Activated CD4-positive, alpha-beta T cell treated with anti-CD3 and anti-CD28 coated beads, Interleukin-2, amount 10 ng/mL, durations not matched to agents 7 days and 5 days (primary cell): Measurements from ENCODE around the gene SGK1. TPM values are rescaled to one million over a fixed set of nuclear protein-coding genes. Genes with fewer than 3 reads are reported as not detected.

Experiments
- CTCF ChIA-PET: fragments of 350-600 bp; sonication (Branson Sonifier 250); formaldehyde crosslinking; loops from one replicate; lab custom pipeline; 2021; ENCODE audit warnings: antibody characterized with exemption; lab: Charles Lee
- POLR2A ChIA-PET: fragments of 350-600 bp; sonication (Branson Sonifier 250); formaldehyde crosslinking; loops from one replicate; lab custom pipeline; 2021; ENCODE audit warnings: antibody characterized with exemption; lab: Charles Lee
- DNase-seq: peaks from one replicate; pipeline ENCODE4 v3.0.0-alpha.2; 2020
- H3K27ac Mint-ChIP-seq: one replicate; pipeline ENCODE4 v1.8.0; 2021; ENCODE audit warnings: mild to moderate bottlenecking, moderate library complexity, mixed read lengths
- H3K27me3 Mint-ChIP-seq: one replicate; pipeline ENCODE4 v1.8.0; 2021; ENCODE audit warnings: mixed read lengths
- H3K36me3 Mint-ChIP-seq: one replicate; pipeline ENCODE4 v1.8.0; 2021; ENCODE audit warnings: low read depth, mixed read lengths
- H3K4me1 Mint-ChIP-seq: one replicate; pipeline ENCODE4 v1.8.0; 2021; ENCODE audit warnings: mixed read lengths
- H3K4me3 Mint-ChIP-seq: one replicate; pipeline ENCODE4 v1.8.0; 2021; ENCODE audit warnings: mild to moderate bottlenecking, moderate library complexity, mixed read lengths
- H3K9me3 Mint-ChIP-seq: one replicate; pipeline ENCODE4 v1.8.0; 2021; ENCODE audit warnings: mixed read lengths
- total RNA-seq, 2 experiments: library from RNA; stranded (reverse); gene quantifications; one replicate each; pipeline ENCODE4 v1.2.3, GENCODE V29; 2021

The SGK1 gene
- total RNA-seq, 2 experiments from 2014 or later = 12.1 to 12.8 TPM

- Mint-ChIP-seq H3K9me3 (no peaks in the 10 kb centered on the region), H3K27ac (no peak overlapping the region), H3K27me3 (peaks cover 1% of the 10 kb centered on the region), H3K36me3 (peaks cover 10% of the 10 kb centered on the region), H3K4me3 (no peak overlapping the region), H3K4me1 (peaks cover 3% of the 10 kb centered on the region)
- no peak for DNase-seq
- CTCF ChIA-PET = interaction anchor here (0.6 to 1.7 kb wide), 5 partner anchors 8 to 775 kb away, joined by 3 to 7 read pairs (median 4); no protein-coding TSS in a partner anchor
- POLR2A ChIA-PET = no interaction called here
Measured at GRCh38 chr6:134165561-134166201, 152.2 kb downstream of the SGK1 start.

DNA sequence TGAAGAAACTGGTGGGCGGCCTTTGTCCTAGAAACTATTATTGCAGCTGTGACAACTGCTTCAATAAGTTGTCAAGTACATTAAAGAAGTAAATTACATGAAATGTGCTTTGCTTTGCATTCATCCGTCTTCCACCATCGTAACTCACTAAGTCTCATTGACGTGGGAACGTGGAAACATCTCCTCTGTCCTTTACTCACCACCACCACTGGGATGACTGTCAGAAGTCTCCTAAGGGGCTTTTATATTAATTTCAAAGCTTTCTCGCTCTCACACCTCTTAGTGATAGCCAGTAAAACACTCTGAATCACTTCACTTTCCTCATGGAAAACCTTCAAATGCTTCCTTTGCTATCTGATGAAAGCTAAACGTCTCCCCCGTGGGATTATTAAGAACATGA, 153.6 kb downstream of the SGK1 start:
- no peaks in the 10 kb centered on the region for H3K9me3 Mint-ChIP-seq
- H3K27me3 Mint-ChIP-seq = peaks cover 1% of the 10 kb centered on the region
- POLR2A ChIA-PET = no interaction called here
- CTCF ChIA-PET = interaction anchor here (0.7 to 1.4 kb wide), 2 partner anchors 8 to 55 kb away, joined by 3 to 4 read pairs; no protein-coding TSS in a partner anchor
- H3K27ac Mint-ChIP-seq = no peak overlapping the region
- peaks cover 4% of the 10 kb centered on the region for H3K36me3 Mint-ChIP-seq
- H3K4me1 Mint-ChIP-seq = no peaks in the 10 kb centered on the region
- DNase-seq = no peak
- no peak overlapping the region for H3K4me3 Mint-ChIP-seq

GRCh38 chr6:134162932-134163331, 155.0 kb downstream of the SGK1 start:
- H3K27me3 Mint-ChIP-seq = peaks cover 1% of the 10 kb centered on the region
- H3K4me3 Mint-ChIP-seq = no peak overlapping the region
- no peaks in the 10 kb centered on the region for H3K9me3 Mint-ChIP-seq
- CTCF ChIA-PET = no interaction called here
- no peak overlapping the region for H3K27ac Mint-ChIP-seq
- H3K4me1 Mint-ChIP-seq = no peaks in the 10 kb centered on the region
- no peak for DNase-seq
- no peaks in the 10 kb centered on the region for H3K36me3 Mint-ChIP-seq
- POLR2A ChIA-PET = no interaction called here

DNA sequence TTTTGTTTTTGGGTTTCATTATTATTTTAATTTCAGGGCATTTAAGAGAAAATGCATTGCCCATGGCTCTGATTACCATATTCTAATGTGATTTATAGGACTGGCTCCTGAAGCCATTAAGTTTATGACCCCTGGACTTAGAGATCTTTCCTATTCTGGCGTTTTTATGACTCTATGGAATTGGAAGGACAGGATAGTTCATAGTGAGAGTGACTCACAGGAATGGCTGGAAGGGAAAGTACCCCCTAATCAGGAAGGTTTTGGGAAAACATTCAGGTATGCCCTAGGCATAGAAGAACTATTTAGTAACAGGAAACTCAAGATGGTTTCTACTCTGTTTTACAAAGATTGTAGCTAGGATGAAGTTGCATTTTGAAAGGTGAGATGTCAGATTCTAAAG, 156.9 kb downstream of the SGK1 start:
- Mint-ChIP-seq H3K9me3 (no peaks in the 10 kb centered on the region), H3K36me3 (no peaks in the 10 kb centered on the region)

DNA sequence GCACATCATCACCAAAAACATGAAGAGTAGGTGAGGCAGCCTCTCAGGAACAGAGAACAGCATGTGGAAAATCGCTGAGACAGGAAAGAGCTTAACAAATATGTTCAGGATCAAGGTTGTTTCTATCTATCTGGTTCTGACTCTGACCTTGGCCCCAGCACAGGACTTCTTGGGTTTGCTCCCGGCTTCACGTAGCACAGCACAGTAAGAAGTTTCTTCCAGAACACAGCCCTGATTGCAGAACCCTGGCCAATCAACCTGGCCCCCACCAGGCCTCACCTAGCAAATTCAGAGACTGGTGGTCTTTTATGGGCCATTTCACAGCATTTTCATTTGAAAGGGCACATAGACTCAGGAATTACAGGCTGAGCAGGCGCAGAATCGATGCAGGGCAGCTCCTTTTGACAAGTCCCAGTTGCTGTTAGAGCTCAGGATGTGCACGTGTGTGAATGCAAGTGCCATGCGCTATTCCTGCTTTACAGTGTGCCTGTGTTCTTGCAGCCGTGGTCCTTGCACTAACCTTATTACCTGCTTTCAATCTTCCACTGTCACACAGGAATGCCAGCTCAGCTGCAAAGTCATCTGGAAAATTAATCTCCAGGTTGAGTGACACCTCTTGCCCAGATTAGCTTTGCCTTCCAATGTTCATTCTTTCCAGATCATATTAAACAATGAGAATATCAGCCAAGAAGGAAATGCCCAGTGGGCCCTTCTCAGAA, 165.0 kb downstream of the SGK1 start:
- no peaks in the 10 kb centered on the region for H3K36me3 Mint-ChIP-seq
- ChIA-PET POLR2A (no interaction called here), CTCF (interaction anchor here (0.6 to 1.1 kb wide), 2 partner anchors 788 to 816 kb away, joined by 3 read pairs; no protein-coding TSS in a partner anchor)
- no peak overlapping the region for H3K27ac Mint-ChIP-seq
- H3K9me3 Mint-ChIP-seq = no peaks in the 10 kb centered on the region
- no peak overlapping the region for H3K4me3 Mint-ChIP-seq
- peaks cover 2% of the 10 kb centered on the region for H3K27me3 Mint-ChIP-seq
- H3K4me1 Mint-ChIP-seq = no peaks in the 10 kb centered on the region
- no peak for DNase-seq

More for the DNA sequence above, 156.9 kb downstream of the SGK1 start:
- Mint-ChIP-seq H3K4me3 (no peak overlapping the region), H3K27me3 (peaks cover 1% of the 10 kb centered on the region), H3K27ac (no peak overlapping the region), H3K4me1 (no peaks in the 10 kb centered on the region)
- POLR2A ChIA-PET = no interaction called here
- CTCF ChIA-PET = interaction anchor here (1.2 kb wide), 1 partner anchor 721 kb away, joined by 3 read pairs; no protein-coding TSS in a partner anchor
- no peak for DNase-seq

DNA sequence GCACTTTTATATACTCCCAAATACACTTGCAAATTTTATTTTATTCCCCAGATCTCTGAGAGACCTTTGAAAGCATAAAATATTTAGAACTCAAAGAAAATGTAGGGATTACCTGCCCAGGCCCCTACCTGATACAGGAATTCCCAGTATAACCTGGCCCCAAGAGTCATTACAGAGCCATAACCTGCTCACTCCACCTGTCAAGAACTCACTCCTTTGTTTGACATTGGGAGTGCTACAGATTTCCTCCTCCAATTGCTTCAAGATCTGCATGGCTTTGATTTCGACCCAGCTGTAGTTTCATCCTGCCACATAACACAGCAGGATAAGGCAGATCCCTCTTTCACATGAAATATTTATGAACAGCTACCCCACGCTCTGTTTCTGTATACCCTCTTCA, 169.3 kb downstream of the SGK1 start:
- Mint-ChIP-seq H3K4me1 (no peaks in the 10 kb centered on the region), H3K27me3 (peaks cover 2% of the 10 kb centered on the region), H3K9me3 (no peaks in the 10 kb centered on the region), H3K4me3 (no peak overlapping the region), H3K36me3 (no peaks in the 10 kb centered on the region), H3K27ac (no peak overlapping the region)
- no peak for DNase-seq
- POLR2A ChIA-PET = no interaction called here
- CTCF ChIA-PET = interaction anchor here (1.2 kb wide), 1 partner anchor 19 kb away, joined by 3 read pairs; no protein-coding TSS in a partner anchor

DNA sequence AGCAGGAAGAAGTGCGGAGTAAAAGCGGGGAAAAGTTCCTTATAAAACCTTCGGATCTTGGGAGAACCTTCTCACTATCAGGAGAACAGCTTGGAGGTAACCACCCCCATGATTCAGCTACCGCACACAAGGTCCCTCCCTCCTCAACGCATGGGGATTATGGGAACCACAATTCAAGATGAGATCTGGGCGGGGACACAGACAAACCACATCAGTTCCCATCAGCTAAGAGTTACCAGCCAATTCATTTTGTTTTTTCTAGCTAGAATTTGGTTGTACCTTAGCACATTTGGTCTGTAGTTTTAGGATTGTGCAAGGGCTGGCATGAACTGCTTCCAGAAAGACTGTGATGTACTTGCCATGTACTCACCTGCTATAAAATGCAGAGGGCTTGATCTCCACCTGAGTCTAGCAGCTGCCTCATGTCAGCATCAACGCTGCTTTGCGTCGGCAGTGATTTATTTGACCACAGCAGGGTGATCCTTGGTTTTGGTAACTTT, 170.8 kb downstream of the SGK1 start:
- Mint-ChIP-seq H3K36me3 (no peaks in the 10 kb centered on the region), H3K9me3 (no peaks in the 10 kb centered on the region), H3K27ac (no peak overlapping the region), H3K4me1 (no peaks in the 10 kb centered on the region), H3K27me3 (peaks cover 2% of the 10 kb centered on the region), H3K4me3 (no peak overlapping the region)
- CTCF ChIA-PET = interaction anchor here (1.1 kb wide), 1 partner anchor 24 kb away, joined by 3 read pairs; no protein-coding TSS in a partner anchor
- POLR2A ChIA-PET = no interaction called here
- no peak for DNase-seq

DNA sequence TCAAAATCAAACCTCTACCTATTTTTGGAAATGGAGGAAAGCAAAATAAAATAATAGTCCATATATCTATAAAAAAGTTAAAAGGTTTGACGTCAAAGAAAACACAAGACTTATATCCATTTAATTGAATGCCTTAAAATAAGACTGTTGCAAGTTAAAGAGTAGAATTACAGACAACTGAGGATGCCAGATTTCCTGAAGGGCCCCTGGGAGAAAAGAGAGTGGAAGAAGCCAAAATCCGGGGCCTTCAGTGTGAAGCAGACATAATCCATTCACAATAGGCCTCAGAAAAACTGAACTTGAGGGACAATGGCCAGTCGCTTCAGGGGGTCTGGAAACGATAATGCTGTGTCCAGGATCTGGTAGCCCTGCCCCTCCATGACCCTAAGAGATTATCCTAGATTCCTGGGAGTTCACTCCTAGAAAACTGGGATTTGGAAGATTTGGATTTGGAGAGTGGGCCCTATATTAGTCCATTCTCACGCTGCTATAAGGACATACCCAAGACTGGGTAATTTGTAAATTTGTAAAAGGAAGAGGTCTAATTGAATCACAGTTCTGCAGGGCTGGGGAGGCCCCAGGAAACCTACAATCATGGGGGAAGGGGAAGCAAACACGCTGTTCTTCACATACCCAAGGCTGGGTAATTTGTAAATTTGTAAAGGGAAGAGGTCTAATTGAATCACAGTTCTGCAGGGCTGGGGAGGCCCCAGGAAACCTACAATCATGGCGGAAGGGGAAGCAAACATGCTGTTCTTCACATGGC, 171.5 kb downstream of the SGK1 start:
- no peaks in the 10 kb centered on the region for H3K27me3 Mint-ChIP-seq
- H3K9me3 Mint-ChIP-seq = no peaks in the 10 kb centered on the region
- no peak for DNase-seq
- no peak overlapping the region for H3K4me3 Mint-ChIP-seq
- ChIA-PET CTCF (no interaction called here), POLR2A (no interaction called here)
- H3K36me3 Mint-ChIP-seq = no peaks in the 10 kb centered on the region
- H3K27ac Mint-ChIP-seq = no peak overlapping the region
- no peaks in the 10 kb centered on the region for H3K4me1 Mint-ChIP-seq

- DNase-seq = no peak
- H3K36me3 Mint-ChIP-seq = no peaks in the 10 kb centered on the region
- no peak overlapping the region for H3K27ac Mint-ChIP-seq
- no peaks in the 10 kb centered on the region for H3K27me3 Mint-ChIP-seq
- CTCF ChIA-PET = interaction anchor here (1.1 to 1.5 kb wide), 2 partner anchors 23 to 24 kb away, joined by 3 read pairs; no protein-coding TSS in a partner anchor
- no peaks in the 10 kb centered on the region for H3K9me3 Mint-ChIP-seq
- POLR2A ChIA-PET = no interaction called here
- H3K4me1 Mint-ChIP-seq = no peaks in the 10 kb centered on the region
- no peak overlapping the region for H3K4me3 Mint-ChIP-seq
Measured at GRCh38 chr6:134145786-134146185, 172.1 kb downstream of the SGK1 start.

GRCh38 chr6:134138226-134138975, 179.5 kb downstream of the SGK1 start:
- H3K27ac Mint-ChIP-seq = no peak overlapping the region
- no peaks in the 10 kb centered on the region for H3K9me3 Mint-ChIP-seq
- DNase-seq = no peak
- CTCF ChIA-PET = interaction anchor here (0.6 to 0.9 kb wide), 4 partner anchors 10 to 684 kb away, joined by 3 to 4 read pairs (median 4); no protein-coding TSS in a partner anchor
- no peaks in the 10 kb centered on the region for H3K4me1 Mint-ChIP-seq
- POLR2A ChIA-PET = interaction anchor here (0.7 kb wide), 1 partner anchor 196 kb away, joined by 5 read pairs; no protein-coding TSS in a partner anchor
- peaks cover 3% of the 10 kb centered on the region for H3K27me3 Mint-ChIP-seq
- H3K36me3 Mint-ChIP-seq = no peaks in the 10 kb centered on the region
- H3K4me3 Mint-ChIP-seq = no peak overlapping the region

DNA sequence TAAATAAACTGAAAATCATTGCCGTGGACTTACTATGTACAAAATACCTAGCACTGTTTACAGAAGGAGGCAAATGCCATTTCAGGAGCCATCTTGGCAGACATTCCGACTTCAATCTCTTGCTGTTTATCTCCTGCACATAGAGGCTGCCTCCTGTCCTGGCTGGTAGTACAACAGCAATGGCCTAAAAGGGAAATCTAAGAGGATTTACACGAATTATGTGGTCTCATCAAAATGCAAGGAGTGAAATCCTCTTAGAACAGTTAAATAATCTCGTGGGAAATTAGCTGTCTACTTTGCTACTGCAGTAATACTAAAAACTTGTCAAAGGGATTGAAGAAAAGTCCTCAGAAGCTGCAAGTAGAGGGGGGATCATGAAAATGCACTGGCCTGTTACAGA, 183.3 kb downstream of the SGK1 start:
- Mint-ChIP-seq H3K27ac (no peak overlapping the region), H3K4me3 (no peak overlapping the region)
- DNase-seq = no peak

More for the DNA sequence above, 183.3 kb downstream of the SGK1 start:
- ChIA-PET CTCF (no interaction called here), POLR2A (no interaction called here)
- Mint-ChIP-seq H3K27me3 (peaks cover 3% of the 10 kb centered on the region), H3K4me1 (no peaks in the 10 kb centered on the region), H3K36me3 (no peaks in the 10 kb centered on the region), H3K9me3 (peaks cover 14% of the 10 kb centered on the region)
